ENCODE measurements around the gene LSP1. TPM values are rescaled to one million over a fixed set of nuclear protein-coding genes. Genes with fewer than 3 reads are reported as not detected.

The LSP1 gene
- total RNA-seq, 3 donors from 2014 or later (not counting 1 experiment from before 2014, with no cell fraction given): 487 to 595 (median 536) TPM

DNA sequence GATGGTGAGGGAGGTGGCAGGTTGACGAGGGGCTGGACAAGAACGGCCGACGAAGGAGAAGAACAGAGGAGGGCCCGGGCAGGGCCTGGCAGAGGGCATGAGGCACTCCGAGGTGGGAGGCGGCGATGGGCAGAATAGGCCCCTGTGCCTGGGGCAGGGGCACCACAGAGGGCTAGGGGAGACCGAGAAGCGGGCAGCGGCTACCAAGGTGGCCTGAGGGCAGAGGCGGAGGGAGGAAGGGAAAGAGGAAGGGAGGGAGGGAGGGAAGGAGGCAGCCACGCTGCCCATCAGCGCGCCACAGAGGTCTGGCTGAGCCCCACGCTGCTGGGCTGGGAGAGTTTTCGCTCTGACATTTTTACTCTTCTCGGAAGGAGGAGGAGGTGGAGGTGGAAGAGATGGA, 11.3 kb downstream of the LSP1 start:
- no peak overlapping the region for H3K4me3 Mint-ChIP-seq
- no peaks in the 10 kb centered on the region for H3K9me3 Mint-ChIP-seq
- Histone ChIP-seq H3K9me3 (ENCODE audit: control insufficient read depth, insufficient read depth, low read length) (no peaks in the 10 kb centered on the region), H3K4me3 (ENCODE audit: low read length) (no peak overlapping the region), H3K27me3 (ENCODE audit: control insufficient read depth, insufficient read depth, low read length) (no peaks in the 10 kb centered on the region), H3K27ac (ENCODE audit: low read length) (no peak overlapping the region), H3K4me1 (ENCODE audit: control insufficient read depth, insufficient read depth, low read length) (peaks cover 76% of the 10 kb centered on the region), H3K36me3 (ENCODE audit: control insufficient read depth, insufficient read depth, low read length) (peaks cover 28% of the 10 kb centered on the region)
- TF ChIP-seq, protein P1, sequence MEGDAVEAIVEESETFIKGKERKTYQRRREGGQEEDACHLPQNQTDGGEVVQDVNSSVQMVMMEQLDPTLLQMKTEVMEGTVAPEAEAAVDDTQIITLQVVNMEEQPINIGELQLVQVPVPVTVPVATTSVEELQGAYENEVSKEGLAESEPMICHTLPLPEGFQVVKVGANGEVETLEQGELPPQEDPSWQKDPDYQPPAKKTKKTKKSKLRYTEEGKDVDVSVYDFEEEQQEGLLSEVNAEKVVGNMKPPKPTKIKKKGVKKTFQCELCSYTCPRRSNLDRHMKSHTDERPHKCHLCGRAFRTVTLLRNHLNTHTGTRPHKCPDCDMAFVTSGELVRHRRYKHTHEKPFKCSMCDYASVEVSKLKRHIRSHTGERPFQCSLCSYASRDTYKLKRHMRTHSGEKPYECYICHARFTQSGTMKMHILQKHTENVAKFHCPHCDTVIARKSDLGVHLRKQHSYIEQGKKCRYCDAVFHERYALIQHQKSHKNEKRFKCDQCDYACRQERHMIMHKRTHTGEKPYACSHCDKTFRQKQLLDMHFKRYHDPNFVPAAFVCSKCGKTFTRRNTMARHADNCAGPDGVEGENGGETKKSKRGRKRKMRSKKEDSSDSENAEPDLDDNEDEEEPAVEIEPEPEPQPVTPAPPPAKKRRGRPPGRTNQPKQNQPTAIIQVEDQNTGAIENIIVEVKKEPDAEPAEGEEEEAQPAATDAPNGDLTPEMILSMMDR (IDR thresholded peaks at IDR 0.05): no peak
- 83% methylated on average over 18 of the region's 18 CpGs for WGBS (ENCODE audit: insufficient coverage)
- H3K27me3 Mint-ChIP-seq (ENCODE audit: low read depth in 2 of 2): no peaks in the 10 kb centered on the region
- intact Hi-C loops (cut with micrococcal nuclease): no loop called here
- peaks cover 16 to 20% of the 10 kb centered on the region in 2 donors for H3K4me1 Mint-ChIP-seq
- ATAC-seq (no peak), DNase-seq (no peak)
- H3K27ac Mint-ChIP-seq: peak overlapping the region in 1 of 2 donors; percentile 50
- H3K36me3 Mint-ChIP-seq: no peaks in the 10 kb centered on the region

DNA sequence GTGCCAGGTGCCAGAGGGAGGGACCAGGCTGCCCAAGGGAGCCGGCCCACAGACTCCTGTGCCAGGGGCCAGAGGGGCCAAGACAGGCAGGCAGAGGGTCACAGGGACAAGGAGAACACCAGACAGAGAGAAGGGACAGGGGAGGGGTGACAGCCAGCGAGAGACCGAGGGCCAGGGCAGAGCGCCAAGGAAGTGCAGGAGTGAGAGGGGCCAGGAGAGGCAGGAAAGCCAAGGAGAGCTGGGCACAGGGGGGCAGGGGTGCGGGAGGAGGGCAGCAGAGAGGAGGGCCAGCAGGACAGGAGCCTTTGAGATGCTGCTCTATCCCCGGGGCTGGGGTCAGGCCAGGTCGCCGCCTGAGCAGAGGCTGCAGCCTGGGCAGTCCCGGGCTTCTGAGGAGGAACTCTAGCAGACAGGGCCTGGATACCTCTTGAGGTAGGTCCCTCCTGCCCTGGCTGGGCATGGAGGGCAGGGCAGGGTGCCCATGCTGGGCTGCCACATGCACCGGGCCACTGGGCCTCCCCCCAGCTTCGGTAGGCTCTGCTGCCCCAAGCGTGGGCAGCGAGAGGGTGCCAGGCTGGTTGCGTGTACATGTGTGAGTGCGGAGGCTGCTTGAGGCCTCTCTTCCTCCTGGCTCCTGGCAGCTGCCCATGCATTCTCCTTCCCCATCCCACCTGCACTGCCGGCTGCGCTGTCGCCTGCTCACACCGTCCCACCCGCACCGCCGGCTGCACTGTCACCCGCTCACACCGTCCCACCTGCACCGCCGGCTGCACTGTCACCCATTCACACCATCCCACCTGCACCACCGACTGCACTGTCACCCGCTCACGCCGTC, 12.2 kb downstream of the LSP1 start:
- no peak overlapping the region for H3K4me3 ChIP-seq (ENCODE audit: low read length)
- ATAC-seq (no peak), DNase-seq (no peak)
- H3K4me1 ChIP-seq (ENCODE audit: control insufficient read depth, insufficient read depth, low read length): peaks cover 77% of the 10 kb centered on the region
- H3K27me3 ChIP-seq (ENCODE audit: control insufficient read depth, insufficient read depth, low read length): no peaks in the 10 kb centered on the region
- H3K36me3 ChIP-seq (ENCODE audit: control insufficient read depth, insufficient read depth, low read length): peaks cover 26% of the 10 kb centered on the region
- H3K36me3 Mint-ChIP-seq: no peaks in the 10 kb centered on the region
- H3K9me3 Mint-ChIP-seq: no peaks in the 10 kb centered on the region
- 89% methylated on average over 30 of the region's 30 CpGs for WGBS (ENCODE audit: insufficient coverage)
- TF ChIP-seq, protein P1 (IDR thresholded peaks at IDR 0.05): no peak
- peaks cover 24 to 28% of the 10 kb centered on the region in 2 donors for H3K4me1 Mint-ChIP-seq
- peak overlapping the region; percentile 41 to 57 for H3K27ac Mint-ChIP-seq
- intact Hi-C loops (cut with micrococcal nuclease): no loop called here
- no peaks in the 10 kb centered on the region for H3K27me3 Mint-ChIP-seq (ENCODE audit: low read depth in 2 of 2)
- no peak overlapping the region for H3K27ac ChIP-seq (ENCODE audit: low read length)
- H3K9me3 ChIP-seq (ENCODE audit: control insufficient read depth, insufficient read depth, low read length): no peaks in the 10 kb centered on the region
- H3K4me3 Mint-ChIP-seq: peak overlapping the region; percentile 70

DNA sequence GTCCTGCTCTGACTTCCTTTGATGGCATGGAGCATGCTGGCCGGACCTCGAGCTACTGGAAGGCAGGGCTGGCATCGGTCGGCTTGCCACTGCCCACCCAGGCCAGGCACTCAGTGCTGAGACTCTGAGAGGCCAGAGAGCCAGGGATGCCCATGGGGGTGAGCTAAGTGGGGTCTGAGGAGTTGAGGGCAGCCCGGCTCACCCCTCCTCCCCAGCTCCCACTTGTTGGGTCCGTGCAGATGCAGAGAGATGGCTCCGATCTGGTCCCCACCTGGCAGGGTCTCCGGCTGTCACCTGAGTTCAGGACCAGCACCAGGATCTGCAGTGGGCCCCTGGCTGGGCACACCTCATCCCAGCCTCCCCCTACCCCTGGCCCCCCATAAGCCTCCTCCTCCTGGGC, 13.3 kb downstream of the LSP1 start:
- Histone ChIP-seq H3K9me3 (ENCODE audit: control insufficient read depth, insufficient read depth, low read length) (no peaks in the 10 kb centered on the region), H3K27ac (ENCODE audit: low read length) (no peak overlapping the region), H3K4me1 (ENCODE audit: control insufficient read depth, insufficient read depth, low read length) (peaks cover 88% of the 10 kb centered on the region), H3K27me3 (ENCODE audit: control insufficient read depth, insufficient read depth, low read length) (no peaks in the 10 kb centered on the region), H3K36me3 (ENCODE audit: control insufficient read depth, insufficient read depth, low read length) (peaks cover 19% of the 10 kb centered on the region), H3K4me3 (ENCODE audit: low read length) (no peak overlapping the region)
- H3K27me3 Mint-ChIP-seq (ENCODE audit: low read depth in 2 of 2): no peaks in the 10 kb centered on the region
- no peak for ATAC-seq
- peaks cover 36 to 40% of the 10 kb centered on the region in 2 donors for H3K4me1 Mint-ChIP-seq
- H3K27ac Mint-ChIP-seq: peak overlapping the region in 1 of 2 donors; percentile 41
- no peak overlapping the region for H3K4me3 Mint-ChIP-seq
- no peak for DNase-seq
- intact Hi-C loops (cut with micrococcal nuclease): no loop called here
- no peaks in the 10 kb centered on the region for H3K9me3 Mint-ChIP-seq
- 88% methylated on average over 8 of the region's 8 CpGs for WGBS (ENCODE audit: insufficient coverage)
- H3K36me3 Mint-ChIP-seq: no peaks in the 10 kb centered on the region
- TF ChIP-seq, protein P1 (IDR thresholded peaks at IDR 0.05): no peak
